H1 (cell line): ENCODE measurements around the gene EPHB1. TPM values are rescaled to one million over a fixed set of nuclear protein-coding genes. Genes with fewer than 3 reads are reported as not detected.

Source experiments
- CTCF ChIA-PET: fragments of 300-600 bp; sonication (Branson Sonifier 250); formaldehyde crosslinking; loops from one replicate; lab custom pipeline; 2021; ENCODE audit not compliant: partially characterized antibody; lab: Charles Lee
- POLR2A ChIA-PET: fragments of 300-600 bp; sonication (Branson Sonifier 250); formaldehyde crosslinking; loops from one replicate; lab custom pipeline; 2021; ENCODE audit warnings: inconsistent platforms; ENCODE audit not compliant: partially characterized antibody; lab: Charles Lee
- DNase-seq, 2 experiments: peaks; one replicate each; pipeline versions ENCODE4 v3.0.0 to v3.0.0-alpha.2; 2010 to 2022; ENCODE audit warnings: low spot score in 2 of 2, low read depth in 1 of 2, mixed read lengths in 1 of 2
- FAIRE-seq: peaks from 2 replicates; lab custom pipeline; 2011; peaks lifted over from hg19 to GRCh38; lab: Jason Lieb, UNC
- H2AFZ ChIP-seq: 2 replicates; pipeline ENCODE4 v1.8.1; 2012; ENCODE audit warnings: low read length, inconsistent platforms
- H2AK5ac ChIP-seq: 2 replicates; pipeline ENCODE4 v1.6.1; 2013; ENCODE audit warnings: low read depth, low read length
- H2BK120ac ChIP-seq: replicated peaks from 2 replicates; pipeline ENCODE3; 2013; ENCODE audit warnings: low read depth, low read length, inconsistent platforms
- H2BK12ac ChIP-seq: 2 replicates; pipeline ENCODE4 v1.6.1; 2013; ENCODE audit warnings: low read depth, low read length
- H2BK15ac ChIP-seq: 2 replicates; pipeline ENCODE4 v1.6.1; 2013; ENCODE audit warnings: low read length
- H2BK20ac ChIP-seq: 2 replicates; pipeline ENCODE4 v1.6.1; 2013; ENCODE audit warnings: low read length
- H2BK5ac ChIP-seq: 2 replicates; pipeline ENCODE4 v1.6.1; 2013; ENCODE audit warnings: low read depth, low read length
- H3K14ac ChIP-seq: 2 replicates; pipeline ENCODE4 v1.6.1; 2013; ENCODE audit warnings: inconsistent platforms; ENCODE audit not compliant: insufficient read length
- H3K18ac ChIP-seq: 2 replicates; pipeline ENCODE4 v1.6.1; 2013; ENCODE audit warnings: low read length; ENCODE audit errors: extremely low read depth
- H3K23ac ChIP-seq: 2 replicates; pipeline ENCODE4 v1.6.1; 2013; ENCODE audit warnings: inconsistent platforms; ENCODE audit not compliant: insufficient read length
- H3K23me2 ChIP-seq: 2 replicates; pipeline ENCODE4 v1.6.1; 2013; ENCODE audit warnings: low read depth, low read length
- H3K27ac ChIP-seq: 2 replicates; pipeline ENCODE4 v1.6.1; 2011; ENCODE audit warnings: low read depth, low read length, inconsistent platforms
- H3K27me3 ChIP-seq, 4 experiments: replicated peaks in 1 of 4; 1 replicate in 1 of 4; 2 replicates in 3 of 4; pipeline versions ENCODE4 v1.6.1 to v1.8.1; 2011 to 2013; ENCODE audit warnings: low read length in 3 of 4, mild to moderate bottlenecking in 3 of 4, inconsistent platforms in 2 of 4, mixed read lengths in 2 of 4, moderate library complexity in 1 of 4; ENCODE audit not compliant: control insufficient read depth in 3 of 4, insufficient read depth in 3 of 4; ENCODE audit errors: extremely low read depth in 1 of 4
- H3K36me3 ChIP-seq, 4 experiments: 2 replicates each; pipeline versions ENCODE4 v1.6.1 to v1.8.1; 2011 to 2013; ENCODE audit warnings: mild to moderate bottlenecking in 4 of 4, low read length in 3 of 4, moderate library complexity in 2 of 4, control low read depth in 1 of 4, inconsistent platforms in 1 of 4; ENCODE audit not compliant: insufficient read depth in 4 of 4, control insufficient read depth in 2 of 4
- H3K4ac ChIP-seq: replicated peaks from 2 replicates; pipeline ENCODE3; 2013; ENCODE audit warnings: low read length, low read depth, mixed read lengths, inconsistent platforms; ENCODE audit not compliant: insufficient read length
- H3K4me1 ChIP-seq, 4 experiments: replicated peaks in 1 of 4; 1 replicate in 1 of 4; 2 replicates in 3 of 4; pipeline versions ENCODE4 v1.6.1 to v1.8.1; 2011 to 2013; ENCODE audit warnings: low read length in 3 of 4, inconsistent platforms in 2 of 4, mixed read lengths in 1 of 4; ENCODE audit not compliant: insufficient read depth in 4 of 4, control insufficient read depth in 3 of 4
- H3K4me2 ChIP-seq, 2 experiments: 2 replicates each; pipeline versions ENCODE4 v1.6.1 to v1.8.1; 2011 to 2013; ENCODE audit warnings: low read depth in 2 of 2, low read length in 2 of 2, control low read depth in 1 of 2, inconsistent platforms in 1 of 2, mild to moderate bottlenecking in 1 of 2; ENCODE audit not compliant: insufficient read depth in 1 of 2
- H3K4me3 ChIP-seq, 4 experiments: fragments of 200-600, 300-600 bp in 1 of 4; sonication (generic), shearing (Covaris generic), sonication (Bioruptor Twin) in 1 of 4; 2 replicates each; pipeline versions ENCODE4 v1.5.1 to v1.8.1; 2011 to 2016; ENCODE audit warnings: low read length in 4 of 4, low read depth in 3 of 4, control low read depth in 2 of 4, inconsistent platforms in 2 of 4, mild to moderate bottlenecking in 2 of 4, mixed read lengths in 1 of 4, moderate library complexity in 1 of 4; ENCODE audit not compliant: insufficient read depth in 2 of 4; ENCODE audit errors: extremely low read depth in 1 of 4
- H3K56ac ChIP-seq: replicated peaks from 2 replicates; pipeline ENCODE3; 2013; ENCODE audit warnings: low read depth, mild to moderate bottlenecking, mixed read lengths, low read length, inconsistent platforms; ENCODE audit not compliant: insufficient read length
- H3K79me1 ChIP-seq: 2 replicates; pipeline ENCODE4 v1.6.1; 2013; ENCODE audit warnings: low read depth, low read length, control low read depth
- H3K79me2 ChIP-seq, 2 experiments: 2 replicates each; pipeline versions ENCODE4 v1.6.1 to v1.8.1; 2012 to 2013; ENCODE audit warnings: low read length in 2 of 2, mild to moderate bottlenecking in 2 of 2, inconsistent platforms in 1 of 2; ENCODE audit not compliant: insufficient read depth in 2 of 2, control insufficient read depth in 1 of 2
- H3K9ac ChIP-seq, 4 experiments: replicated peaks in 1 of 4; 1 replicate in 1 of 4; 2 replicates in 3 of 4; pipeline versions ENCODE4 v1.6.1 to v1.8.1; 2011 to 2013; ENCODE audit warnings: low read depth in 3 of 4, low read length in 3 of 4, control low read depth in 2 of 4, mild to moderate bottlenecking in 2 of 4, moderate library complexity in 2 of 4, inconsistent platforms in 1 of 4; ENCODE audit errors: extremely low read depth in 1 of 4
- H3K9me3 ChIP-seq, 2 experiments: 2 replicates each; pipeline versions ENCODE4 v1.6.1 to v1.8.1; 2012 to 2013; ENCODE audit warnings: mild to moderate bottlenecking in 2 of 2, moderate library complexity in 2 of 2, control low read depth in 1 of 2, inconsistent platforms in 1 of 2, low read depth in 1 of 2, low read length in 1 of 2, mixed read lengths in 1 of 2; ENCODE audit not compliant: insufficient read depth in 2 of 2
- H4K20me1 ChIP-seq, 2 experiments: replicated peaks in 1 of 2; 2 replicates each; pipeline versions ENCODE3 to v1.8.1; 2011 to 2013; ENCODE audit warnings: inconsistent platforms in 2 of 2, low read length in 2 of 2, mild to moderate bottlenecking in 1 of 2; ENCODE audit not compliant: insufficient read depth in 2 of 2, control insufficient read depth in 1 of 2
- H4K5ac ChIP-seq: 2 replicates; pipeline ENCODE4 v1.6.1; 2013; ENCODE audit warnings: low read length, low read depth, mixed read lengths, inconsistent platforms; ENCODE audit not compliant: insufficient read length
- H4K8ac ChIP-seq: 2 replicates; pipeline ENCODE4 v1.8.0; 2013; ENCODE audit warnings: mild to moderate bottlenecking, moderate library complexity, low read length, inconsistent platforms; ENCODE audit not compliant: insufficient read depth; ENCODE audit errors: extremely low read depth
- H4K91ac ChIP-seq: replicated peaks from 2 replicates; pipeline ENCODE3; 2013; ENCODE audit warnings: low read length, mixed read lengths, inconsistent platforms; ENCODE audit not compliant: insufficient read length
- CBX8 ChIP-seq: fragments of 300-800, 300-1000 bp; sonication (generic); IDR thresholded peaks from 2 replicates; pipeline ENCODE4 v1.7.1; 2016; ENCODE audit warnings: low read depth, low read length, borderline replicate concordance
- SIN3A ChIP-seq, 2 experiments: IDR thresholded peaks in 1 of 2; conservative IDR thresholded peaks in 1 of 2; 2 replicates each; pipeline ENCODE4 v1.6.1; 2011 to 2012; ENCODE audit warnings: low read length in 2 of 2, improper control_type of control experiment in 1 of 2, low read depth in 1 of 2, mild to moderate bottlenecking in 1 of 2
- YY1 ChIP-seq: IDR thresholded peaks from 2 replicates; pipeline ENCODE4 v1.6.1; 2011; ENCODE audit warnings: low read depth, mild to moderate bottlenecking, low read length
- WGBS, 2 experiments: shearing (Covaris generic) in 1 of 2; methylation state at CpG; one replicate each; pipeline versions ENCODE4 v1.1.6 to v1.1.7; 2013 to 2015; ENCODE audit warnings: low lambda C conversion rate in 2 of 2, mixed read lengths in 2 of 2, inconsistent platforms in 1 of 2, low coverage in 1 of 2, missing lambda C conversion rate in 1 of 2; ENCODE audit not compliant: insufficient replicate concordance in 2 of 2, insufficient coverage in 1 of 2, insufficient read length in 1 of 2; ENCODE audit errors: extremely low coverage in 1 of 2, missing lambda C conversion rate in 1 of 2; 5-methylcytosine and 5-hydroxymethylcytosine counted together
- polyA plus RNA-seq, 7 experiments: library from polyadenylated mRNA; depleted of rRNA in 3 of 7; stranded (reverse) in 5 of 7; unstranded in 2 of 7; fragments of >200 nt in 5 of 7; fragments of 200-250 nt in 2 of 7; gene quantifications; 1 replicate in 5 of 7; 2 replicates in 1 of 7; 4 replicates in 1 of 7; pipeline versions ENCODE4 v1.2.1 to v1.2.3, GENCODE V29; 2011 to 2013; ENCODE audit warnings: missing spikeins in 2 of 7, mixed read lengths in 2 of 7
- total RNA-seq: library from RNA; stranded (reverse); fragmentation: NEBNext Ultra II Directional; extraction: Animal tissue kit (Norgen Biotek cat#: 25700); gene quantifications from 2 replicates; pipeline ENCODE4 v1.2.1, GENCODE V29; 2021

The EPHB1 gene
- total and polyA plus RNA-seq, 2 of the 8 experiments (the other 6 are each of a cell fraction or from before 2014, with no cell fraction given): 3.5 to 5.9 TPM

GRCh38 chr3:135034291-135034768 is 239.3 kb downstream of the EPHB1 start:
- Histone ChIP-seq H3K4ac (no peak overlapping the region), H2BK12ac (0 out of 2 replicates have a peak overlapping the region, but pooled peaks have one; percentile 42), H3K79me1 (no peaks in the 10 kb centered on the region), H3K4me1 (peaks cover 0 to 3% (median 0%) of the 10 kb centered on the region in 4 experiments; a peak in 3 of 7 replicates), H2BK20ac (no peak overlapping the region), H3K4me3 (no peak overlapping the region), H3K18ac (no peak overlapping the region), H4K91ac (no peak overlapping the region), H3K79me2 (no peaks in the 10 kb centered on the region), H3K56ac (no peak overlapping the region), H2BK120ac (no peak overlapping the region), H2BK15ac (no peak overlapping the region; the same call in 1 of the 2 replicates), H3K9me3 (no peaks in the 10 kb centered on the region; a peak in 1 of 4 replicates), H4K5ac (no peak overlapping the region), H2AK5ac (no peak overlapping the region), H3K36me3 (no peaks in the 10 kb centered on the region), H2BK5ac (no peak overlapping the region), H3K27ac (no peak overlapping the region), H3K23ac (no peak overlapping the region), H3K9ac (no peak overlapping the region), H3K14ac (no peak overlapping the region), H2AFZ (no peak overlapping the region), H3K23me2 (peaks cover 3% of the 10 kb centered on the region; the same call in 1 of the 2 replicates), H3K27me3 (no peaks in the 10 kb centered on the region), H4K8ac (no peak overlapping the region), H4K20me1 (no peaks in the 10 kb centered on the region), H3K4me2 (no peak overlapping the region)
- POLR2A ChIA-PET: no interaction called here
- no peak for FAIRE-seq
- DNase-seq: peak in 1 of 2 experiments; percentile 37
- CTCF ChIA-PET: interaction anchor here (0.6 to 0.9 kb wide), 4 partner anchors 17 to 469 kb away, joined by 3 read pairs; no protein-coding TSS in a partner anchor
- WGBS, 2 experiments: 86% methylated on average over 4 of the region's 4 CpGs; no CpG with 5 or more reads in 1 of the 2 experiments
- TF ChIP-seq YY1 (no peak), SIN3A (conservative IDR thresholded peaks at IDR 0.05 in 1 of 2, IDR thresholded peaks at IDR 0.05 in 1 of 2; ENCODE audit: low read depth in 1 of 2, low read length in 2 of 2) (no peak), CBX8 (no peak)
